Fibroblast of skin of back (primary cell): ENCODE results near the gene CACNA1B.
A peak's percentile ranks its signal among the peaks of the same experiment; 100 is the strongest.

Experiments used
- DNase-seq: peaks from one replicate; pipeline ENCODE4 v3.0.0-alpha.2; 2013

Gene CACNA1B

DNA sequence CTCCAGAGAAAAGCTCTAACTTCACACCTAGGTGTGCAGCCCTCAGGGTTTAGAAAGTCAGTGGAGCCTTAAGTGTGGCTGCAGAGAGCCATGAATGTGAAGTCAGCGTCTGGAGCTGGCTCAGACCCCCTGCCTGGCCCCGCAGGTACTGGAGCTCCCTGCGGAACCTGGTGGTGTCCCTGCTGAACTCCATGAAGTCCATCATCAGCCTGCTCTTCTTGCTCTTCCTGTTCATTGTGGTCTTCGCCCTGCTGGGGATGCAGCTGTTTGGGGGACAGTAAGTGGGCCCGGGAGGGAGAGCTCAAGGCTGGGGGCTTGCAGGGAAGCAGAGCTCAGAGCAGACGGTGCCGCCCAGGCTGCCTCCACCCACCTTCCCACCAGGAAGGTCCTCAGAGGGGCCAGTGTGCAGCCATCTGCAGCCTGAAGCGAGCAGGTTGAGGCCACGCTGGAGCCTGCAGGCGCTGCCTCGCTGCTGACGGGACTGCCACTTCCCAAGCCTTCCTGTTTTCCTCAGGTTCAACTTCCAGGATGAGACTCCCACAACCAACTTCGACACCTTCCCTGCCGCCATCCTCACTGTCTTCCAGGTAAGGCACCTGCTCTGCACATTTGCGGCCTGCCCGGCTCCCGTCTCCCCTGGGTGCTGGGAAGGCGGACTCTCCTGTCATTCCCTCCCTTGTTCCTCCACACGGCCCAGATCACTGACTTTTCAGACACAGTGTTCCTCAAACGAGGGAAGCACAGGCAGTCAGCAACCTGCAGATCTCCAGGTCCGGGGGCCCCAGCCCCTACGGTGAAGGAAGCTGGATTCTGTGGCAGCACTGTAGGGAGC is 108.9 kb downstream of the CACNA1B start:
- no peak for DNase-seq

DNA sequence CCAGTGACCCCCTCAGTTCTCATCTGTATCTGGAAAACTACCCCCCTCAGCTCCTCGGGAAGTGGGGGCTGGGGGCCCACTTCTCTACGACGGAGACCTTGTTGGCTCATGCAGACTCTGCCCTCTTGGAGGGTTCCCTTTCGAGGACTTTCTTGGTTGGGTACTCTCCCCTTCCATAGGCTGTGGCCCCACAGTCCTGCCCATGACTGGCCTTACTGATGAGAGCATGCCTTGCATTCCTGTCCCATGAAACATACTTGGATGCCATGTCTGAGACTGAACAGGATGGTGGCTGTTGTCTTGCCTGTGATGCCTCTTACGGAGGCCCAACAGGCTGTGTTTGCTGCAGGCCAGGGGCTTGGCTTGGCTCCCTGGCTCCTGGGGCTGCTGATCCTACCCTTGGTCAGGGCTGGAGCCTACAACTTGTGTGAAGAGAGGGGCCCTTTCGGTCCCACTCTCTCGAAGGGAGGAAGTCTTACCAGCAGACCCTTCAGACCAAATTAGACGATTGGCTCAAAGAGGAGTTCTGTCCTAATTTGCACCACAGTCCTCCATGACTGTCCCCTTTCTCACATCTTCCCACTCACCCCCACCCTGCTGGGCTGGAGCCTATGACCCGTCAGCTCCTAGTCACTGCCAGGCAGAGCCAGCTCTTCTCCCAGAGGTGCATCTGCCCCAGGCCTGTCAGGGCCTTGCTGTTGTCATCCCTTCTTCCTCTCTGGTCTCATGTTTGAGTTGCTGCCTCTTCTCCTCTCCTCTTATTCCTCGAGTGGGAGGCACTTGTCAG is 109.9 kb downstream of the CACNA1B start:
- DNase-seq = peak; percentile 54

DNA sequence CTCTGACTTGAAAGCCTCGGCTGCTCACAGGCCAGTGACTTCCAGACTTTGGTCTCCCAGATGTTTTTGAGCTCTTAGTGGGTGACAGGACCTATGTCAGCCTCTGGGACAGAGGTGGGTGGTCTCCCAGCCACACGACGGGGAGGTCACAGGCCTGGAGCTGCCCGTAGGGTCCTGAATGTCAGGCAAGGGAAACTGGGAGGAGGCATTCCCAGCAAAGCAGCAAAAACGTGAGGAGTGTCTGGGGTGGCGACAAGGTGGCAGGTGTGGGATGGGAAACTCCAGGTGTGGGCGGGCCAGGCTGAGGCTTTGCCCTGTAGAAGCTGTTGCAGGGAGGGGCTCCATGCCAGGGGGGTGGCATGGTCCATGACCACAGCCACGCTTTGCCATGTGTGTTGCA is 110.5 kb downstream of the CACNA1B start:
- no peak for DNase-seq

- no peak for DNase-seq
Observed at GRCh38 chr9:137988701-137989100, 111.1 kb downstream of the CACNA1B start.

DNA sequence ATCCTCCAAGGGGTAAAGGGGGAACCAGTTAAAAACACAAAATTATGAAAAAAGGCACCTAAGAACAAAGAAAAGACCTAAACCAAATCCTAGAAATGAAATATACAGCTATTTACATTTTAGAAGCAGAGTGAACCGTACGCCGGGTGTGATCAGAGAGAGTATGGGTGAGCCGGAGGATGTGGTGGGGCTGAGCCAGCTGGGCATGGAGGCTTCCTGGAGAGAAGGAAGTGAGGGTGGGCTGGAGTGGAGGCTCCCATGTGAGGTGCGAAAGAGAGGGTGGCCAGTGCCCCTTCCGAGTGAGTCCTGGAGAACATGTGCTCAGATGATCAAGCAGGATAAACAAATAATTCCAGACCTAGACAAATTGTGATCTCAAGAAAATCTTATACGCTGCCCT is 111.6 kb downstream of the CACNA1B start:
- DNase-seq = no peak

DNA sequence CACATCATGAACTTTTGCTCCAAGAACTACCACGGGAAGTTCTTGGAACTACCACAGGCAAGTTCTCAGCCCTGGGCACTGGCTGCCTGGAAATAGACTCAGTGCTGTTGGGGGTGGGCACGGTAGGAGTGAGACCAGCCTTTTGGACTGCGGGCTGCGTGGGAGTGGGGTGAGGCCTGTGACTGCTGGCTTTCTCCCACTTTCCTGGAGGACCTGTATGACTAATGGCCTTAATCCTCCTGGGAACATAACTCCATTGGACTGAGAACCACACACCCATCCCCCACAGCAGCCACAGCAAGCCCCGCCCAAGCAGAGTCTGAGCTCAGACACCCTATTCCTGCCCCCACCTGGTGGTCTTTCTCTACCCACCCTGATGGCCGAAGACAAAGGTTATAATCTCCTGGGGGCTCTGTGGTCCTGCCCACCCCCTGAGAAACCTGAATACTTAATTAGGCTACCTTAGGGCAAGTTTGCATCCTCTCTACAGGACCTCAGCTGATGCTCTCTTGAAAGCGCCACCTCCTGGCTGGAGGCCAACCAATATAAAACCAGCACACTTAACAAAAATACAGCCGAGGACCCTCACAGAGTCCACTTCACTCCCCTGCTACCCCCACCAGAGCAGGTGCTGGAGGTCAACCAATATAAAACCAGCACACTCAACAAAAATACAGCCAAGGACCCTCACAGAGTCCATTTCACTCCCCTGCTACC is 112.6 kb downstream of the CACNA1B start:
- DNase-seq = no peak

- DNase-seq = no peak
Observed at GRCh38 chr9:138003485-138004190, 126.1 kb downstream of the CACNA1B start.

DNA sequence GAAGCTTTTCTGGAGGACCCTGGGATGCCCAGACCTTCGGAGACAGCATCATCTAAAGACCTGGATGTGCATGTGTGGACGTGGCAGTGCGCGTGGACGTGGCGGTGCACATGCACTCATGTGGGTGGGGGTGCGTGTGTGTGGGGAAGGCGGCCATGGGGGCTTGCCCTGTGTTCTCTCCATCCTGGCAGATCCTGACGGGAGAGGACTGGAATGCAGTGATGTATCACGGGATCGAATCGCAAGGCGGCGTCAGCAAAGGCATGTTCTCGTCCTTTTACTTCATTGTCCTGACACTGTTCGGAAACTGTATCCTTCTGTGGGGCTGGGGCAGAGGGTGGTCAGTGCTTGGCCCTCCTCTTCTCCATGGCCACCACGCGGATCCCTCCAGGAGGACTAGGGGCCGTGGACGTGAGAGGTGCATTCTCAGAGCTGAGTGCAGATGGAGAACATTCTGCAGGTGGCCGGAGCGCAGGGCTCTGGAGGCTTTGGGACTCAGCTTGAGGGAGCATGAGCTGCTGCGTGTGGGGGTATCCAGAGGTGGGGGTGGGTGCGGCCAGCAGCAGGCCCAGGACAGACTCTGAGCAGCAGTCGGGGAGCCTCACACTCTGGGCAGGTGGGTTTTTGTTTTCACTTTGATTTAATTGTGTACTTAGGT is 129.1 kb downstream of the CACNA1B start:
- no peak for DNase-seq

GRCh38 chr9:138007566-138007917 is 130.0 kb downstream of the CACNA1B start:
- DNase-seq = no peak

GRCh38 chr9:138007918-138008841 is 130.6 kb downstream of the CACNA1B start:
- no peak for DNase-seq

DNA sequence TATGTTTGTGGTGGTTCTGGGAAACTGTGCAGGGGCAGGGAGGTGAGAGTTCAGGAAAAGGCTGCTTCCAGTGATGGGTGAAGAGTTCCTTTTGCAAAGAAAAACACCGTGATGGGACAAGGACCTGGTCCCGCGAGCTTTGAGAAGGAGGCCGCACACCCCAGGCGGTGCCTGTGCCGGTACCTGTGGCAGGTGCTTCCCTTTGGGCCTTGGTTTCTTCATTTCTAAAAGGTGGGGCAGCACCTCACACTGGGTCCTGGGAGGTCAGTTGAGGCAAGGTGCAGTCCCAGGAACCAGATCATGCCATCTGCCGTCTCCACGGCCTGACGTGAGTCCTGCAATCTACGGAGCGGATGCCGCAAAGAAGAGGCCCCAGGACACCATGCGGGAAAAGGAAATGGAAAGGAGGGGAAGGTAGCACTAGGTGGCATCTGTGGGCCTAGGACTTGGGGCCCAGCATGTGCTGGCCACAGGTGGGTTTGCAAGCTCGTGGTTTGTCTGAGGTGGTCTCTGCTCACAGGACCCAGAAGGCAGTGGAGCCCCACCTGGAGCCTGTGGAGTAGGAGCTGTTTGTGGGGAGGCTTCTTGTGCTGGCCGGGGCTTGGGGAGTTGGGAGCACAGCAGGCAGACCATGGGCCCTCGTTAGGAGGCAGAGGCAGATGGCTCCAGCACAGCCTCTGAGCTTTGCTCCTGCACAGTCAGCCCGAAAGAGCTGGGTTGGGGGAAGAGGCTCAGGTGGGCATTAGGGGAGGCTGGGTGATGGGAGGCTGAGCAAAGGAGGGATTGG is 131.6 kb downstream of the CACNA1B start:
- no peak for DNase-seq

GRCh38 chr9:138009803-138010690 is 132.5 kb downstream of the CACNA1B start:
- DNase-seq = no peak

- DNase-seq = no peak
Observed at GRCh38 chr9:138010861-138011260, 133.3 kb downstream of the CACNA1B start.

- no peak for DNase-seq
Observed at GRCh38 chr9:138011951-138012500, 134.4 kb downstream of the CACNA1B start.

- DNase-seq = no peak
Observed at GRCh38 chr9:138013273-138013672, 135.7 kb downstream of the CACNA1B start.

DNA sequence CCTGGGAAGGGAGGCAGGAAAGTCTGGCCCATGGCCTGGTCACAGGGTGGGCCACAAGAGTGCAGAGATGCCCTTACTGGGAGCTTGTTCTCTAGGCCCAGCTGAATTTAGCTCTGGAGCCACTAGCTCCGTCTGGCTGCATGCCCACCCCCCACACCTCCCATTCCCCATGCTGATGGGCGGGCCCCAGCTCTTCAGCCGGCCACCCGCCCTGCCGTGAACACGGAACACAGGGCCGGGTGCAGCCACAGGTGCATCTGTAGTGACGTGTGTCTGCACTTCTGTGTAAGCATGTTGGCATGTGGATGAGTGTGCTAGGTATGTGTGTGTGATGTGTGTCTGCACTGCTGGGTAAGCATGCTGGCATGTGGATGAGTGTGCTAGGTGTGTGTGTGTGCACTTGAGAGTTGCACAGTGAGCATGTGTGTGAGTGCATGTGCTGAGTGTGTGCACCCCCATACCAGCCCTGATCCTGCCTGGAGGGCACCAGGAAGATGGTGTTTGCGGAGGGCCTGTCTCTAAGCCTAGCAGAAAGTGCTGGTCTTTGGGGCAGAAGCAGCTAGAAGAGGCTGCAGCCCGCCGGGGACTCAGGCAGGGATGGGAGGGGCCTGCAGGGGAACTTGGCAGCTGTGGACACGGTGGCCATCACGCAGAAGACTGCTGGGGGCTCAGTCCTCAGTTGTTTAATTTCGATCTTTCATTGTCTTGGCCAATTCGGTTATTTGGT is 136.4 kb downstream of the CACNA1B start:
- no peak for DNase-seq

DNA sequence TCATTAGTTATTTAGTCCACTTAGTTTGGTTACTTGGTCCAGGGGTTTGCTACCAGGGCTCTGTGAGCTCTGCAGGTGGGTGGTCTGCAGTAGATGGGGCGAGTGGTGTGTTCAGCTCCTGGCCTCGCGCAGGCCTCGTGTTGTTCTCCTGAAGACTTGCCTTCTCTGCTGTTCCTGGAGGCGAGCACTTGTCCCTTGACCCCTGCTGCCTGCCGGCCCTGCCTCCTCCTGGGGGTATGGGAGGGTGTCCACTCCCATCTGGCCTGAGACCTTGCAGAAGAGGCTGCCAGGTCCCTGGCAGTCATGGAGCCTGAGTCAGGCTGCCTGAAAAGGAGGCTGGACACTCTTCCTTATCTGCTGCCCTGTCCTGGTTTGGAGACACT is 137.0 kb downstream of the CACNA1B start:
- DNase-seq = no peak
